Erythroblast (primary cell): ENCODE data around the gene USHBP1.
"Not testable (repeated sequence)": the region's sequence is repeated elsewhere in the genome, so short reads cannot be mapped to it uniquely, and the experiment has no call there.

Experiments used
- DNase-seq, 2 experiments: peaks; one replicate each; lab custom pipeline; 2025; lab: John Stamatoyannopoulos, UW
- GATA1 ChIP-seq: IDR thresholded peaks from 2 replicates; pipeline ENCODE4 v1.6.1; 2011; ENCODE audit warnings: low read depth, mild to moderate bottlenecking, control low read depth, low read length, moderate library complexity
- POLR2A ChIP-seq: IDR thresholded peaks from 2 replicates; pipeline ENCODE4 v1.6.1; 2011; ENCODE audit warnings: mild to moderate bottlenecking, low read length

The USHBP1 gene

GRCh38 chr19:17285415-17286135, 21.0 kb upstream of the USHBP1 start:
- TF ChIP-seq POLR2A: no peak
- TF ChIP-seq GATA1: no peak
- no peak for DNase-seq

GRCh38 chr19:17283504-17283996, 19.0 kb upstream of the USHBP1 start:
- TF ChIP-seq GATA1: no peak
- TF ChIP-seq POLR2A: no peak
- no peak for DNase-seq

GRCh38 chr19:17282488-17283125, 18.1 kb upstream of the USHBP1 start:
- TF ChIP-seq GATA1 (no peak), POLR2A (peak; percentile 74)

GRCh38 chr19:17281391-17282304, 17.1 kb upstream of the USHBP1 start, which contains the start of gene ANKLE1:
TSS of gene ANKLE1 (plus strand) at chr19:17281901. CDS start at chr19:17281921, 20 bp downstream.
- peak; percentile 96 to 98 for DNase-seq
- TF ChIP-seq GATA1: peak; percentile 58
- TF ChIP-seq POLR2A: peak; percentile 73

More at GRCh38 chr19:17282488-17283125, 18.1 kb upstream of the USHBP1 start:
- DNase-seq: peak; percentile 91 to 95

GRCh38 chr19:17279436-17279835, 14.9 kb upstream of the USHBP1 start:
- DNase-seq: no peak
- no peak for TF ChIP-seq GATA1
- TF ChIP-seq POLR2A: no peak

- TF ChIP-seq POLR2A (peak; percentile 1), GATA1 (no peak)
- no peak for DNase-seq
Observed at GRCh38 chr19:17275441-17276175, 11.1 kb upstream of the USHBP1 start.

GRCh38 chr19:17274892-17275291, 10.3 kb upstream of the USHBP1 start:
- DNase-seq: not testable (repeated sequence)

GRCh38 chr19:17268754-17269153, 4.2 kb upstream of the USHBP1 start:
- DNase-seq: no peak
- TF ChIP-seq POLR2A (no peak), GATA1 (no peak)

- peak; percentile 98 to 99 for DNase-seq
- TF ChIP-seq POLR2A: peak; percentile 87
- no peak for TF ChIP-seq GATA1
Observed at GRCh38 chr19:17266975-17267788, 2.6 kb upstream of the USHBP1 start, which contains the start of gene BABAM1. TSS of gene BABAM1 (plus strand) at chr19:17267443. CDS start at chr19:17268807, 1,364 bp downstream.

- no peak for DNase-seq
- no peak for TF ChIP-seq POLR2A
- no peak for TF ChIP-seq GATA1
Observed at GRCh38 chr19:17266589-17266974, 2.0 kb upstream of the USHBP1 start.

GRCh38 chr19:17266026-17266425, 1.5 kb upstream of the USHBP1 start:
- TF ChIP-seq GATA1: no peak
- TF ChIP-seq POLR2A: no peak
- DNase-seq: no peak
